Mucosa of stomach (tissue), 1 donor: ENCODE results near the gene C3orf62.

Experiments used
- H3K27me3 ChIP-seq: one replicate; pipeline ENCODE4 v1.7.0; 2013; ENCODE audit warnings: mild to moderate bottlenecking, low read length; ENCODE audit not compliant: control insufficient read depth, insufficient read depth
- H3K36me3 ChIP-seq: one replicate; pipeline ENCODE4 v1.7.0; 2013; ENCODE audit warnings: low read length; ENCODE audit not compliant: control insufficient read depth, insufficient read depth
- H3K4me1 ChIP-seq: one replicate; pipeline ENCODE4 v1.7.0; 2013; ENCODE audit warnings: mild to moderate bottlenecking, low read length; ENCODE audit not compliant: control insufficient read depth, insufficient read depth
- H3K4me3 ChIP-seq: one replicate; pipeline ENCODE4 v1.7.0; 2013; ENCODE audit warnings: low read length
- H3K9ac ChIP-seq: one replicate; pipeline ENCODE4 v1.7.0; 2013; ENCODE audit warnings: mild to moderate bottlenecking, low read length, moderate library complexity
- H3K9me3 ChIP-seq: one replicate; pipeline ENCODE4 v1.7.0; 2013; ENCODE audit warnings: mild to moderate bottlenecking, low read length, moderate library complexity; ENCODE audit not compliant: control insufficient read depth
- donor health status: Pancreatic carcinoma.

Gene C3orf62

DNA sequence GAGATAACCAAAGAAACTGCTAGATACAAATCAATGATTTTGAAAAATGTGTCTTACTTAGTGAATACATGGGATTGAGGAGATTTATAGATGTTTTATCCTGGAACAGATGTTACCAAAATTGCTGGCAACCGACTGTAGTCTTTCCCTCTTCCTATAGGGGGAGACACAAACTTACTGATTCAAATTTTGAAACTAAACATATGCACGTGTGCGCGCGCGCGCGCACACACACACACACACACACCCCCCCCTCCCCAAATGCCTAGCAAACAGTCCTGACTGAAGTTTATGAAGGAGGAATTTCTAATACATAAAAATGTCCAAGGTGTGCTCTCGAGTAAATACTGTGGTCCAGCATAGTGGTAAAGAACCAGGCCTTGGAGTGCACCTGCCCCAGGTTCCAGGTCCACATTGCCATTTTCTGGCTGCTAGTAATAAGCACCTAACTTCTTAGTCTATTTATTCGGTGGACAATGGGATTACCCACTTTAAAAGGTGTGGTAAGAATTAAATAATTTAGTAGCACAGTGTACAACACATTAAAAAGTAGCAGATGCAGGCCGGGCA, 18.5 kb upstream of the C3orf62 start:
- no peak overlapping the region for H3K4me3 ChIP-seq
- H3K27me3 ChIP-seq = no peaks in the 10 kb centered on the region
- H3K36me3 ChIP-seq = peaks cover 17% of the 10 kb centered on the region
- no peaks in the 10 kb centered on the region for H3K9me3 ChIP-seq
- peaks cover 5% of the 10 kb centered on the region for H3K4me1 ChIP-seq
- no peak overlapping the region for H3K9ac ChIP-seq

DNA sequence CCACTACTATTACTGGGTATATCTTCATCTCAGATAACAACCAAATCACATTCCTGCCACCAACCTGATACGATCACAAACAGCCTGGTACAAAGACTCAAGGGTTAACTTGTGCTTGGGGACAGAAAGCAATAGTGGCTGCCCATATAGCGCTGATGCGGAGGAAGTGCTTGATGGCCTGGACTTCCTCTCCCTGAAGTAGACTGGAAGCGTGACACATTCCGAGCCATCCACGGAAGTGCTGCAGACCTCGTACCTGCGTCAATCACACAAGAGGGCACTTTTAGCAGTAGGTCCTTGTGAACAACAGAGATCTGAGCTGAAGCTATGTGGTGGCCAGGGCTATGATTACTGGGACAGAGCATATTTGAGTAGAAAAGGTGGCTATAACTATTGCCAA, 17.3 kb upstream of the C3orf62 start:
- Histone ChIP-seq H3K4me3 (no peak overlapping the region), H3K27me3 (no peaks in the 10 kb centered on the region), H3K4me1 (peaks cover 5% of the 10 kb centered on the region), H3K9me3 (no peaks in the 10 kb centered on the region), H3K36me3 (peaks cover 21% of the 10 kb centered on the region), H3K9ac (no peak overlapping the region)

GRCh38 chr3:49283997-49284396, 7.0 kb upstream of the C3orf62 start:
- Histone ChIP-seq H3K9me3 (no peaks in the 10 kb centered on the region), H3K4me3 (no peak overlapping the region), H3K9ac (no peak overlapping the region), H3K4me1 (no peaks in the 10 kb centered on the region), H3K27me3 (no peaks in the 10 kb centered on the region), H3K36me3 (peaks cover 12% of the 10 kb centered on the region)

DNA sequence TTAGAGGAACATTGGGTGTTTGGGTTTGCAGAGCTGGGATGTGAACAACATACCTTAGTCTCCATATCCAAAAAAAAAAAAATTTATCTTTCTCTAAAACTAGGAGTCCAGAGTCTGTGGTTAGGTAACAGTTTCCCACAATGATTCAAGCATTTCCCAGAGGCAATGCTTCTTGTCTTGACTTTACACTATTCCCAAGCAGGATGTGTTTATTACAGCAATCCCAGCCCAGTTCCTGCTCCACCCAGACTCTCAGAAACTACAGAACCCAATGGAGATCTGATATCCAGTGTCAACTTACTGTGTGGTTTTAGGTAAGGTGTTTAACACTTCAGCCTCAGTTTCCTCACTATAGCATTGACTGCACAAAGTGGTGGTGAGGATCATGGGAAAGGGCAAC, 2.3 kb upstream of the C3orf62 start:
- Histone ChIP-seq H3K9ac (no peak overlapping the region), H3K9me3 (no peaks in the 10 kb centered on the region), H3K4me1 (peaks cover 19% of the 10 kb centered on the region), H3K4me3 (no peak overlapping the region), H3K36me3 (peaks cover 6% of the 10 kb centered on the region), H3K27me3 (no peaks in the 10 kb centered on the region)

DNA sequence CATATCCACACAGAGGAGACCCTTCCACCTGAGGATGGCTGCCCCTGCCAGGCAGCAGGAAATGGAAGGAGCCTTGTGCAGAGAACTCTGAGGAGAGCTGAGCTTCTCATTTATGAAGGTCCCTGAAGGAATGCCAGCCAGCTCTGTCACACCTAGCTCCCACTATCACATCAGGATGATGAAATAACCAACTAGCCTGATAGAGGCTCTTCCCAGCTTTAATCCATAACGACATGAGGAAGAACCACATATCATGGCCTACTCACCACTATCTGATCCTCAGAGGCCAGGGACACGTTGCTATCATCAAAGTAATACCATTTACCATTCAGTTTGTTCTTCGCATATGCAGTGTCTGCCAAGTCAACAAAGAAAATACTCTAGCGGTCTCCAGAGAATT, 1.5 kb upstream of the C3orf62 start:
- H3K27me3 ChIP-seq = no peaks in the 10 kb centered on the region
- peaks cover 19% of the 10 kb centered on the region for H3K4me1 ChIP-seq
- H3K4me3 ChIP-seq = no peak overlapping the region
- H3K9ac ChIP-seq = no peak overlapping the region
- H3K9me3 ChIP-seq = no peaks in the 10 kb centered on the region
- H3K36me3 ChIP-seq = peaks cover 6% of the 10 kb centered on the region

GRCh38 chr3:49277383-49277775, 347 bp upstream of the C3orf62 start:
- H3K4me1 ChIP-seq = peaks cover 19% of the 10 kb centered on the region
- peaks cover 6% of the 10 kb centered on the region for H3K36me3 ChIP-seq
- H3K9ac ChIP-seq = peak overlapping the region; percentile 88

GRCh38 chr3:49273825-49274532, 3.1 kb downstream of the C3orf62 start:
- Histone ChIP-seq H3K36me3 (peaks cover 6% of the 10 kb centered on the region), H3K9ac (no peak overlapping the region), H3K9me3 (no peaks in the 10 kb centered on the region), H3K27me3 (no peaks in the 10 kb centered on the region), H3K4me3 (no peak overlapping the region), H3K4me1 (peaks cover 19% of the 10 kb centered on the region)

More at GRCh38 chr3:49277383-49277775, 347 bp upstream of the C3orf62 start:
- no peaks in the 10 kb centered on the region for H3K9me3 ChIP-seq
- no peaks in the 10 kb centered on the region for H3K27me3 ChIP-seq
- peak overlapping the region; percentile 52 for H3K4me3 ChIP-seq

- H3K27me3 ChIP-seq = no peaks in the 10 kb centered on the region
- no peaks in the 10 kb centered on the region for H3K36me3 ChIP-seq
- H3K9ac ChIP-seq = no peak overlapping the region
- H3K9me3 ChIP-seq = no peaks in the 10 kb centered on the region
- peaks cover 4% of the 10 kb centered on the region for H3K4me1 ChIP-seq
- H3K4me3 ChIP-seq = no peak overlapping the region
Measured at GRCh38 chr3:49271047-49271446, 6.0 kb downstream of the C3orf62 start.

DNA sequence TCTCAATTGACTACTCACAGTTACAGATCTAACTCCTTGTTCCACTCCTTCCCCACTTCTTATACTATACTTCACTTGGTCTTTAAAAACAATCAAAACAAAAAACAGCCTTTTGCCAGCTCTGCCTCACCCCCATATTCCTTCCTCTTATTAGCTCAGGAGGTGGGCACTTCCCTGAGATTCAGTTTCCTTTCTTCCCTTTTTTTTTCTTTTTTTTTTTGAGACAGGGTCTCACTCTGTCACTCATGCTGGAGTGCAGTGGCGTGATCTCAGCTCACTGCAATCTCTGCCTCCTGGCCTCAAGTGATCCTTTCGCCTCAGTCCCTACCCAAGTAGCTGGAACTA, 6.9 kb downstream of the C3orf62 start:
- Histone ChIP-seq H3K27me3 (no peaks in the 10 kb centered on the region), H3K9ac (no peak overlapping the region), H3K9me3 (no peaks in the 10 kb centered on the region), H3K36me3 (no peaks in the 10 kb centered on the region), H3K4me1 (no peaks in the 10 kb centered on the region), H3K4me3 (no peak overlapping the region)

- Histone ChIP-seq H3K9ac (no peak overlapping the region), H3K36me3 (no peaks in the 10 kb centered on the region), H3K4me3 (no peak overlapping the region), H3K4me1 (no peaks in the 10 kb centered on the region), H3K9me3 (no peaks in the 10 kb centered on the region), H3K27me3 (no peaks in the 10 kb centered on the region)
Measured at GRCh38 chr3:49269443-49270155, 7.4 kb downstream of the C3orf62 start.

- Histone ChIP-seq H3K4me3 (no peak overlapping the region), H3K36me3 (no peaks in the 10 kb centered on the region), H3K27me3 (no peaks in the 10 kb centered on the region), H3K4me1 (no peaks in the 10 kb centered on the region), H3K9ac (no peak overlapping the region), H3K9me3 (no peaks in the 10 kb centered on the region)
Measured at GRCh38 chr3:49266410-49267095, 10.5 kb downstream of the C3orf62 start.
